ENCODE data around the gene FLT1. TPM values are rescaled to one million over a fixed set of nuclear protein-coding genes. Genes with fewer than 3 reads are reported as not detected.

The FLT1 gene
- total RNA-seq, 2 donors from 2014 or later = 3.2 to 10.3 TPM

- TF ChIP-seq CTCF (conservative IDR thresholded peaks at IDR 0.05) = no peak
- Mint-ChIP-seq H3K4me3 (no peak overlapping the region), H3K9me3 (peaks cover 24% of the 10 kb centered on the region), H3K36me3 (ENCODE audit: low read depth) (no peaks in the 10 kb centered on the region), H3K27me3 (ENCODE audit: insufficient read depth) (peaks cover 36% of the 10 kb centered on the region), H3K27ac (no peak overlapping the region), H3K4me1 (peaks cover 8% of the 10 kb centered on the region)
- Histone ChIP-seq H3K36me3 (ENCODE audit: control insufficient read depth, insufficient read depth, low read length) (no peaks in the 10 kb centered on the region), H3K9ac (ENCODE audit: extremely low read depth, low read length, poor library complexity, severe bottlenecking) (no peak overlapping the region), H3K27ac (ENCODE audit: low read depth, low read length) (no peak overlapping the region), H3K4me3 (ENCODE audit: low read length) (peak overlapping the region; percentile 78), H3K27me3 (ENCODE audit: control insufficient read depth, insufficient read depth, low read length, poor library complexity, severe bottlenecking) (peaks cover 22% of the 10 kb centered on the region), H3K9me3 (ENCODE audit: control insufficient read depth, low read length) (peaks cover 17% of the 10 kb centered on the region), H3K4me1 (ENCODE audit: control insufficient read depth, insufficient read depth, low read length) (no peaks in the 10 kb centered on the region)
- 88 to 90% methylated on average over 5 to 7 of the region's 7 CpGs for WGBS, 2 experiments (ENCODE audit: insufficient coverage in 1 of 2, insufficient read length in 1 of 2)
- DNase-seq = no peak
Measured at GRCh38 chr13:28533441-28534166, 38.7 kb upstream of the FLT1 start.

DNA sequence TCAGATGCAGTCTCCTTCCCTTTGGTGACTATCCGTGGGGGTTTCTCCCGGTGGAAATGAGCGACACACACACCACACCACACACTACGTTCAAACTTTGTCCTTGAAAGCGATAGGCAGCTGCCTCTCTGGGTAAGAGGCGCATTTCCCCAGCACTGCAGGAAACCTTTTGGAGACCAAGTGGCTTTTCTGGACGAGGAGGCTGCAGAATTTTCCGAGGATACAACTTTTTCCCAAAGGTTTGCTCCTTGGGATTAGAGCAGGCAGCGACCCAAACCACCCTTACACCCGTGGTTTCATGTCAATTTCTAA is 38.2 kb upstream of the FLT1 start:
- no peak for DNase-seq
- H3K4me1 ChIP-seq (ENCODE audit: control insufficient read depth, insufficient read depth, low read length) = no peaks in the 10 kb centered on the region
- H3K27ac ChIP-seq (ENCODE audit: low read depth, low read length) = no peak overlapping the region
- peaks cover 21% of the 10 kb centered on the region for H3K9me3 Mint-ChIP-seq
- H3K4me1 Mint-ChIP-seq = peaks cover 11% of the 10 kb centered on the region
- peak overlapping the region; percentile 48 for H3K27ac Mint-ChIP-seq
- H3K9ac ChIP-seq (ENCODE audit: extremely low read depth, low read length, poor library complexity, severe bottlenecking) = no peak overlapping the region
- H3K4me3 ChIP-seq (ENCODE audit: low read length) = peak overlapping the region; percentile 78
- H3K36me3 ChIP-seq (ENCODE audit: control insufficient read depth, insufficient read depth, low read length) = no peaks in the 10 kb centered on the region
- H3K4me3 Mint-ChIP-seq = no peak overlapping the region
- H3K27me3 ChIP-seq (ENCODE audit: control insufficient read depth, insufficient read depth, low read length, poor library complexity, severe bottlenecking) = peaks cover 22% of the 10 kb centered on the region
- H3K27me3 Mint-ChIP-seq (ENCODE audit: insufficient read depth) = peaks cover 37% of the 10 kb centered on the region
- H3K36me3 Mint-ChIP-seq (ENCODE audit: low read depth) = no peaks in the 10 kb centered on the region
- TF ChIP-seq CTCF (conservative IDR thresholded peaks at IDR 0.05) = no peak
- WGBS, 2 experiments (ENCODE audit: insufficient coverage in 1 of 2, insufficient read length in 1 of 2) = 0 to 17% methylated on average over 4 to 10 of the region's 10 CpGs
- peaks cover 17% of the 10 kb centered on the region for H3K9me3 ChIP-seq (ENCODE audit: control insufficient read depth, low read length)

DNA sequence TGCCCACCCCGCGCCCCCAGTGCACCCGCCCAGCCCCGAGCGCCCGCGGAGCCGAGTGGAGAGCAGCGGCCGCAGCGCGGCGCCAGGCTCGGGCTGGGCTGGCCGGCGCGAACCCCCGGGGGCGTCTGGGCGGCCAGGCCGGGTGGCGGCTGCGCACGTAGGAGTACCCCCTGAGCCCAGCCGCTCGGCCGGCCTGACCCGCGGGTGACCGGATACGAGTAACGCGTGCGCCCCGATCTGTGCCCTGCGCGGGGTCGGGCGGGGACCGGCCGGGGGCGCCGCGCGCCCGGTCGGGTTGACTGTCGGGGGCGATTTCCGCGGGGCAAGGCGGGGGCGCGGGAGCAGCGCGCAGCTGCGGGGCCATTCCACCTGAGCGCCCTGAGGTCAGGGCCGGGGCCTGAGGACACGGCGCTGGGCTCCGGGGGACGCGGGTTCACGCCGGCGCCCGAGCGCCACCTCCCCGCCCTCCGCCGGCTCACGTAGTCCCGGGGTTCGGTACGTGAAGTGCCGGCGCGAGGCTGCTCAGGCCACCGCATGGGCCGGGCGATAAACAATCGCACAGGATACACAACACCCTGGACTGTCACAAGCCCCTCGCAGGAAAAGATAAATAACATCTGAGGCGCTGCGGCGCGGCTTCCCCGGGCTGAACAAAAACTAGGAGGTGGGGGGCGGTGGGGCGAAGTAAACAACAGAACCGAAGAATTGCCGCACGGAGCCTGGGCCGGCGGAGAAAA is 37.6 kb upstream of the FLT1 start:
- Mint-ChIP-seq H3K4me1 (peaks cover 17% of the 10 kb centered on the region), H3K9me3 (peaks cover 21% of the 10 kb centered on the region), H3K36me3 (ENCODE audit: low read depth) (no peaks in the 10 kb centered on the region), H3K27me3 (ENCODE audit: insufficient read depth) (peaks cover 41% of the 10 kb centered on the region), H3K27ac (peak overlapping the region; percentile 48), H3K4me3 (no peak overlapping the region)
- 0 to 2% methylated on average over 2 to 96 of the region's 96 CpGs for WGBS, 2 experiments (ENCODE audit: insufficient coverage in 1 of 2, insufficient read length in 1 of 2)
- Histone ChIP-seq H3K36me3 (ENCODE audit: control insufficient read depth, insufficient read depth, low read length) (no peaks in the 10 kb centered on the region), H3K9me3 (ENCODE audit: control insufficient read depth, low read length) (peaks cover 17% of the 10 kb centered on the region), H3K4me1 (ENCODE audit: control insufficient read depth, insufficient read depth, low read length) (no peaks in the 10 kb centered on the region), H3K9ac (ENCODE audit: extremely low read depth, low read length, poor library complexity, severe bottlenecking) (no peak overlapping the region), H3K27ac (ENCODE audit: low read depth, low read length) (no peak overlapping the region), H3K4me3 (ENCODE audit: low read length) (peak overlapping the region; percentile 78), H3K27me3 (ENCODE audit: control insufficient read depth, insufficient read depth, low read length, poor library complexity, severe bottlenecking) (peaks cover 22% of the 10 kb centered on the region)
- DNase-seq = peak; percentile 74
- TF ChIP-seq CTCF (conservative IDR thresholded peaks at IDR 0.05) = no peak
